Prostate gland (tissue), 2 donors: Measurements from ENCODE around the gene BCL11A. TPM values are rescaled to one million over a fixed set of nuclear protein-coding genes. Genes with fewer than 3 reads are reported as not detected.

Experiments used
- DNase-seq: peaks from one replicate; pipeline ENCODE4 v3.0.0-alpha.2; 2019; ENCODE audit warnings: low spot score
- H3K27ac ChIP-seq, 2 donors: fragments of 200-600 bp; sonication (generic); 2 replicates each; pipeline ENCODE4 v1.5.1; 2017 to 2019
- H3K27me3 ChIP-seq: fragments of 200-600 bp; sonication (generic); replicated peaks from 2 replicates; pipeline ENCODE4 v1.5.1; 2019; ENCODE audit not compliant: insufficient read depth
- H3K36me3 ChIP-seq, 2 donors: fragments of 200-600 bp; sonication (generic); 1 replicate in 1 of 2; 2 replicates in 1 of 2; pipeline versions ENCODE4 v1.5.1 to v1.8.1; 2017 to 2019
- H3K4me1 ChIP-seq: fragments of 200-600 bp; sonication (generic); replicated peaks from 2 replicates; pipeline ENCODE4 v1.5.1; 2019
- H3K4me3 ChIP-seq, 2 donors: fragments of 200-600 bp; sonication (generic); 2 replicates each; pipeline ENCODE4 v1.5.1; 2017 to 2019
- H3K9me3 ChIP-seq: fragments of 200-600 bp; sonication (generic); 2 replicates; pipeline ENCODE4 v1.5.1; 2017
- POLR2A ChIP-seq: fragments of 450-650 bp; IDR thresholded peaks from one replicate; pipeline ENCODE4 v1.6.1; 2016; ENCODE audit warnings: antibody characterized with exemption, mild to moderate bottlenecking
- POLR2AphosphoS5 ChIP-seq: sonication (generic); formaldehyde crosslinking; IDR thresholded peaks from one replicate; pipeline ENCODE4 v1.6.1; 2017; ENCODE audit warnings: antibody characterized with exemption
- WGBS: methylation state at CpG from one replicate; pipeline ENCODE4 v1.1.5; 2018; 5-methylcytosine and 5-hydroxymethylcytosine counted together
- intact Hi-C: fragments of 100-400 bp; cut with DNase I; formaldehyde crosslinking; loops from one replicate; pipeline ENCODE4 v1.14.2; 2022
- total RNA-seq, 2 donors: library from RNA; depleted of rRNA; stranded (reverse); fragments of >200 nt; gene quantifications; one replicate each; pipeline ENCODE4 v1.1.0, GENCODE V29; 2016
- TF ChIP-seq, protein P1 (sequence below), 4 experiments: fragments of 200-600 bp in 2 of 4; fragments of 450-650 bp in 2 of 4; sonication (generic) in 2 of 4; IDR thresholded peaks; 1 replicate in 3 of 4; 2 replicates in 1 of 4; pipeline ENCODE4 v1.5.1; 2016 to 2019; ENCODE audit warnings: antibody characterized with exemption in 4 of 4, mild to moderate bottlenecking in 2 of 4, moderate library complexity in 2 of 4

The BCL11A gene
- total RNA-seq, 2 donors from 2014 or later = 14.6 to 22.2 TPM

DNA sequence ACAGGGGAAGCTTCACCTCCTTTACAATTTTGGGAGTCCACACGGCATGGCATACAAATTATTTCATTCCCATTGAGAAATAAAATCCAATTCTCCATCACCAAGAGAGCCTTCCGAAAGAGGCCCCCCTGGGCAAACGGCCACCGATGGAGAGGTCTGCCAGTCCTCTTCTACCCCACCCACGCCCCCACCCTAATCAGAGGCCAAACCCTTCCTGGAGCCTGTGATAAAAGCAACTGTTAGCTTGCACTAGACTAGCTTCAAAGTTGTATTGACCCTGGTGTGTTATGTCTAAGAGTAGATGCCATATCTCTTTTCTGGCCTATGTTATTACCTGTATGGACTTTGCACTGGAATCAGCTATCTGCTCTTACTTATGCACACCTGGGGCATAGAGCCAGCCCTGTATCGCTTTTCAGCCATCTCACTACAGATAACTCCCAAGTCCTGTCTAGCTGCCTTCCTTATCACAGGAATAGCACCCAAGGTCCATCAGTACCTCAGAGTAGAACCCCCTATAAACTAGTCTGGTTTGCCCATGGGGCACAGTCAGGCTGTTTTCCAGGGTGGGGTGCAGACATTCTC lies 58.3 kb downstream of the BCL11A start:
- no peak for DNase-seq
- Histone ChIP-seq H3K4me1 (no peaks in the 10 kb centered on the region), H3K4me3 (no peak overlapping the region), H3K27me3 (no peaks in the 10 kb centered on the region), H3K27ac (no peak overlapping the region), H3K9me3 (no peaks in the 10 kb centered on the region), H3K36me3 (no peaks in the 10 kb centered on the region)
- WGBS = 86% methylated on average over 6 of the region's 6 CpGs
- intact Hi-C loops = no loop called here
- TF ChIP-seq POLR2A = no peak
- no peak for TF ChIP-seq POLR2AphosphoS5
- TF ChIP-seq, protein P1, sequence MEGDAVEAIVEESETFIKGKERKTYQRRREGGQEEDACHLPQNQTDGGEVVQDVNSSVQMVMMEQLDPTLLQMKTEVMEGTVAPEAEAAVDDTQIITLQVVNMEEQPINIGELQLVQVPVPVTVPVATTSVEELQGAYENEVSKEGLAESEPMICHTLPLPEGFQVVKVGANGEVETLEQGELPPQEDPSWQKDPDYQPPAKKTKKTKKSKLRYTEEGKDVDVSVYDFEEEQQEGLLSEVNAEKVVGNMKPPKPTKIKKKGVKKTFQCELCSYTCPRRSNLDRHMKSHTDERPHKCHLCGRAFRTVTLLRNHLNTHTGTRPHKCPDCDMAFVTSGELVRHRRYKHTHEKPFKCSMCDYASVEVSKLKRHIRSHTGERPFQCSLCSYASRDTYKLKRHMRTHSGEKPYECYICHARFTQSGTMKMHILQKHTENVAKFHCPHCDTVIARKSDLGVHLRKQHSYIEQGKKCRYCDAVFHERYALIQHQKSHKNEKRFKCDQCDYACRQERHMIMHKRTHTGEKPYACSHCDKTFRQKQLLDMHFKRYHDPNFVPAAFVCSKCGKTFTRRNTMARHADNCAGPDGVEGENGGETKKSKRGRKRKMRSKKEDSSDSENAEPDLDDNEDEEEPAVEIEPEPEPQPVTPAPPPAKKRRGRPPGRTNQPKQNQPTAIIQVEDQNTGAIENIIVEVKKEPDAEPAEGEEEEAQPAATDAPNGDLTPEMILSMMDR (IDR thresholded peaks at IDR 0.05) = no peak

DNA sequence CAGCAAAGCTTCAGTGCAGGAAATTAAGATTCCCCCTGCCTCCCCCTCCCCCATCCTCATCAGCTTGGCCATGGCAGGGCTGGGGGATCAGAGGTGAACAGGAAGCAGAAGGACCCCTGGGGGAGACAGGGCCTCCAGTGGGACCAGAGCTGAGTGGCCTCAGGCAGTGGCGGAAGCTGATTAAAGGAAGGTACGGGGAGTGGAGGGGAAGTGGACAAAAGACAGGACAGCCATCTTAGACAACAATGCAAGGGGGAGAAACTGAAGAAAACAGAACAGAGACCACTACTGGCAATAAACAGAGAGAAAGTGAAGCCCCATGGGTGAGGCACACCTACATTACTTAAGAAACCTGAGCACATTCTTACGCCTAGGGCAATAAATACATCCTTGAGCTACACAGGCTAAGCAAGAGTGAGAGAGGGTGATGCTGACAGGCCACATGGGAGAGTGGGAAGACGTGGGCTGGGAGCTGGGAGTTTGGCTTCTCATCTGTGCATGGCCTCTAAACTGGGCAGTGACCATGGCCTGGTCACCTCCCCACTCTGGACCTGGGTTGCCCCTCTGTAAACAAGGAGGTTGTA lies 59.6 kb downstream of the BCL11A start:
- Histone ChIP-seq H3K27ac (no peak overlapping the region), H3K4me3 (no peak overlapping the region), H3K36me3 (no peaks in the 10 kb centered on the region), H3K4me1 (no peaks in the 10 kb centered on the region), H3K27me3 (no peaks in the 10 kb centered on the region), H3K9me3 (no peaks in the 10 kb centered on the region)
- intact Hi-C loops = no loop called here
- whole genome bisulfite sequencing = 76% methylated on average over 4 of the region's 4 CpGs
- TF ChIP-seq POLR2AphosphoS5 = no peak
- no peak for TF ChIP-seq POLR2A
- TF ChIP-seq, protein P1 (IDR thresholded peaks at IDR 0.05) = no peak
- DNase-seq = no peak

DNA sequence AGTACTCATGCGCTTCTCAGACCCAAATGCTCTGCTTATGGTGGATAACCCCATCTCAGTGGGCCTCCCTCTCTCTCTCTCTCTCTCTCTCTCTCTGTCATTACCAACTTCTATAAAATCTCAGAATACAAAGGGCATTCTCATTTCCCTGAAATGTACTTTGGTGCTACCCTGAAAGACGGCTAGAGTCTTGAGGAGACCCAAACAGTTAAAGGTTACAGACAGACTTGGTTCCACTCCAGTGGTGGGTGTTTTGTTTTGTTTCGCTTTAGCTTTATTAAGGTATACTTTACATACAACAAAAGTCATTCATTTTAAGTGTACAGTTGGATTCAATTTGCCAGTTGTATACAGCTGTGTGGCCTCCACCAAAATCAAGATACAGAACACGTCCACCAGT lies 60.9 kb downstream of the BCL11A start:
- H3K9me3 ChIP-seq = no peaks in the 10 kb centered on the region
- no peaks in the 10 kb centered on the region for H3K4me1 ChIP-seq
- DNase-seq = no peak
- WGBS = 81% methylated on average over 4 of the region's 4 CpGs
- H3K27ac ChIP-seq = no peak overlapping the region
- intact Hi-C loops = no loop called here
- TF ChIP-seq, protein P1 (IDR thresholded peaks at IDR 0.05) = no peak
- no peak for TF ChIP-seq POLR2AphosphoS5
- no peak for TF ChIP-seq POLR2A
- no peaks in the 10 kb centered on the region for H3K27me3 ChIP-seq
- no peak overlapping the region for H3K4me3 ChIP-seq
- no peaks in the 10 kb centered on the region for H3K36me3 ChIP-seq

DNA sequence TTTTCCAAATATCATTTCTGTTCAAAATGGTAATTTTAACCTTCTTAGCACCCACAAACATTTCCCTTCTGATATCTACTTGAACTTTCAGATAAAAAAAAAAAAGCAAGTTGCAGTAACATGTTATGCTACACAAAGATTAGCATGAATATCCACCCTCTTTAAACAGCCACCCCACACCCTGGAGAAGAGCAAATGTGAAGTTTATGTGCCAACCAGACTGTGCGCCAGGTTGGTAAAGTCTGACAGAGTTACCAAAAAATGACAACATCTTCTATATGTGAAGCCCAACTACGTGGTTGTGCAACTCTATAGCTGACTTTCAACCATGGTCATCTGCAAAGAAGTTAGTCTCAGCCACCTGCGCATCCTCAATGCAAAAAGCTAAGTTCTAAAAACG lies 62.6 kb downstream of the BCL11A start:
- Histone ChIP-seq H3K27me3 (no peaks in the 10 kb centered on the region), H3K9me3 (no peaks in the 10 kb centered on the region), H3K4me3 (no peak overlapping the region), H3K4me1 (no peaks in the 10 kb centered on the region), H3K36me3 (no peaks in the 10 kb centered on the region), H3K27ac (no peak overlapping the region)
- intact Hi-C loops = no loop called here
- TF ChIP-seq, protein P1 (IDR thresholded peaks at IDR 0.05) = no peak
- no peak for TF ChIP-seq POLR2A
- TF ChIP-seq POLR2AphosphoS5 = no peak
- 61% methylated on average over 4 of the region's 4 CpGs for WGBS
- no peak for DNase-seq

DNA sequence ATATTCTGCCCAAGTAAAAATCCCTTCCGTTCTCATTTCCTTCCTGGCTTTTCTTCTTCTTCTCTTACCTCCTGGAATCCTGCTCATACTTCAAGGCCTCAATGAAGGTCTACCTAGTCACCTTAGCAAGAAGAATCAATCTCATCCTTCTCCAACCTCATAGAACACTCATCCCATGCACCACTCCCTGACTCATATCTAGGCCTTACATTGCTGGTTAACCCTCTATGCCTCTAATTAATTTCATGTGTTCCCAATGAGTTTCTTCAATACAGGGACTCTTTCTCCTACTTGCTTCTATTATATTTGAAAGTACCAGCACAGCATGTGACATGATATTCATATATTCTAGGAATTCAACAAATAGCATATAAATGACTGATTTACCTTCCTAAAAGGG lies 63.0 kb downstream of the BCL11A start:
- no peak for DNase-seq
- TF ChIP-seq POLR2A (no peak), POLR2AphosphoS5 (no peak)
- TF ChIP-seq, protein P1 (IDR thresholded peaks at IDR 0.05) = no peak
- intact Hi-C loops = no loop called here
- Histone ChIP-seq H3K9me3 (no peaks in the 10 kb centered on the region), H3K27me3 (no peaks in the 10 kb centered on the region), H3K27ac (no peak overlapping the region), H3K4me3 (no peak overlapping the region), H3K36me3 (no peaks in the 10 kb centered on the region), H3K4me1 (no peaks in the 10 kb centered on the region)
- WGBS = 85% methylated on average over 1 of the region's 1 CpG
